Keratinocyte (primary cell): ENCODE measurements around the gene KLHL1. TPM values are rescaled to one million over a fixed set of nuclear protein-coding genes. Genes with fewer than 3 reads are reported as not detected.

ENCODE experiments used
- DNase-seq: peaks from one replicate; pipeline ENCODE4 v3.0.0-alpha.2; 2011; ENCODE audit warnings: low read depth, missing footprints, low spot score
- FAIRE-seq: peaks from 2 replicates; lab custom pipeline; 2011; peaks lifted over from hg19 to GRCh38; lab: Jason Lieb, UNC
- H2AFZ ChIP-seq: 2 replicates; pipeline ENCODE4 v1.6.0; 2012; ENCODE audit warnings: low read length, control low read depth, inconsistent platforms; ENCODE audit not compliant: control insufficient read depth
- H3K27ac ChIP-seq: 2 replicates; pipeline ENCODE4 v1.5.1; 2011; ENCODE audit warnings: low read length; ENCODE audit not compliant: control insufficient read depth, insufficient read depth
- H3K27me3 ChIP-seq: 3 replicates; pipeline ENCODE4 v1.6.0; 2011; ENCODE audit warnings: low read length; ENCODE audit not compliant: control insufficient read depth, insufficient read depth; ENCODE audit errors: extremely low read depth
- H3K36me3 ChIP-seq, 2 experiments: 2 replicates in 1 of 2; 3 replicates in 1 of 2; pipeline ENCODE4 v1.5.1; 2011; ENCODE audit warnings: low read length in 2 of 2, mild to moderate bottlenecking in 1 of 2; ENCODE audit not compliant: control insufficient read depth in 2 of 2, insufficient read depth in 2 of 2; ENCODE audit errors: extremely low read depth in 1 of 2
- H3K4me1 ChIP-seq: 3 replicates; pipeline ENCODE4 v1.5.1; 2011; ENCODE audit warnings: low read length; ENCODE audit not compliant: control insufficient read depth, insufficient read depth; ENCODE audit errors: extremely low read depth
- H3K4me2 ChIP-seq: 3 replicates; pipeline ENCODE4 v1.6.0; 2011; ENCODE audit warnings: low read depth, low read length; ENCODE audit not compliant: control insufficient read depth, insufficient read depth; ENCODE audit errors: extremely low read depth
- H3K4me3 ChIP-seq, 3 experiments: fragments of 200-600 bp in 1 of 3; sonication (generic) in 1 of 3; 2 replicates in 2 of 3; 3 replicates in 1 of 3; pipeline ENCODE4 v1.5.1; 2011 to 2016; ENCODE audit warnings: low read length in 3 of 3, mild to moderate bottlenecking in 3 of 3, control low read depth in 2 of 3, inconsistent platforms in 1 of 3, low read depth in 1 of 3, mixed read lengths in 1 of 3, mixed run types in 1 of 3, moderate library complexity in 1 of 3; ENCODE audit not compliant: control insufficient read depth in 2 of 3, insufficient read depth in 2 of 3; ENCODE audit errors: extremely low read depth in 1 of 3
- H3K79me2 ChIP-seq: 2 replicates; pipeline ENCODE4 v1.6.0; 2012; ENCODE audit warnings: low read length; ENCODE audit not compliant: control insufficient read depth, insufficient read depth
- H3K9ac ChIP-seq: 3 replicates; pipeline ENCODE4 v1.6.0; 2011; ENCODE audit warnings: low read length; ENCODE audit not compliant: control insufficient read depth, insufficient read depth; ENCODE audit errors: extremely low read depth
- H3K9me1 ChIP-seq: 3 replicates; pipeline ENCODE4 v1.6.0; 2011; ENCODE audit warnings: low read length; ENCODE audit not compliant: control insufficient read depth, insufficient read depth; ENCODE audit errors: extremely low read depth
- H3K9me3 ChIP-seq: 2 replicates; pipeline ENCODE4 v1.5.1; 2012; ENCODE audit warnings: low read depth, low read length; ENCODE audit not compliant: control insufficient read depth
- H4K20me1 ChIP-seq: 3 replicates; pipeline ENCODE4 v1.6.0; 2011; ENCODE audit warnings: low read length; ENCODE audit not compliant: control insufficient read depth, insufficient read depth; ENCODE audit errors: extremely low read depth
- CTCF ChIP-seq, 3 experiments: IDR thresholded peaks in 1 of 3; conservative IDR thresholded peaks in 1 of 3; optimal IDR thresholded peaks in 1 of 3; 2 replicates in 2 of 3; 3 replicates in 1 of 3; pipeline versions ENCODE3 to v1.5.1; 2011; ENCODE audit warnings: low read length in 3 of 3, mild to moderate bottlenecking in 3 of 3, moderate library complexity in 2 of 3, control low read depth in 1 of 3, inconsistent platforms in 1 of 3; ENCODE audit not compliant: insufficient read depth in 2 of 3; ENCODE audit errors: extremely low read depth in 1 of 3
- EZH2 ChIP-seq: IDR thresholded peaks from one replicate; pipeline ENCODE4 v1.6.1; 2012; ENCODE audit warnings: inconsistent platforms, mild to moderate bottlenecking, low read length, moderate library complexity
- dilution Hi-C: fragments of 300-500 bp; cut with MboI; formaldehyde crosslinking; loops from one replicate; pipeline ENCODE4 v1.7.0; 2020; ENCODE audit warnings: low sequenced_read_pairs; ENCODE audit not compliant: extremely low pct_ligation_motif_present
- polyA plus RNA-seq, 5 experiments: library from polyadenylated mRNA; depleted of rRNA in 3 of 5; stranded (reverse) in 3 of 5; stranded (forward) in 1 of 5; unstranded in 1 of 5; fragments of >200 nt; gene quantifications; 1 replicate in 1 of 5; 2 replicates in 3 of 5; 3 replicates in 1 of 5; pipeline versions ENCODE4 v1.2.1 to v1.2.3, GENCODE V29; 2011 to 2012; ENCODE audit warnings: missing spikeins in 2 of 5, low read depth in 1 of 5, low replicate concordance in 1 of 5

KLHL1 gene
- polyA plus RNA-seq, 1 donor (not counting 4 experiments of a cell fraction or from before 2014, with no cell fraction given) = not detected

- Histone ChIP-seq H3K79me2 (no peaks in the 10 kb centered on the region), H3K4me2 (no peak overlapping the region), H3K27me3 (no peaks in the 10 kb centered on the region), H3K9ac (no peak overlapping the region), H3K4me3 (no peak overlapping the region), H4K20me1 (no peaks in the 10 kb centered on the region), H2AFZ (no peak overlapping the region), H3K9me1 (no peaks in the 10 kb centered on the region), H3K36me3 (no peaks in the 10 kb centered on the region), H3K27ac (no peak overlapping the region), H3K4me1 (no peaks in the 10 kb centered on the region), H3K9me3 (no peaks in the 10 kb centered on the region)
- DNase-seq (no peak), FAIRE-seq (no peak)
- TF ChIP-seq EZH2 (no peak), CTCF (optimal IDR thresholded peaks at IDR 0.05 in 1 of 3, IDR thresholded peaks at IDR 0.05 in 1 of 3, conservative IDR thresholded peaks at IDR 0.05 in 1 of 3; ENCODE audit: extremely low read depth in 1 of 3, insufficient read depth in 2 of 3, low read length in 3 of 3) (no peak)
- dilution Hi-C loops = no loop called here
Measured at GRCh38 chr13:69776937-69777336, 331.3 kb downstream of the KLHL1 start.

GRCh38 chr13:69769608-69770007 lies 338.6 kb downstream of the KLHL1 start:
- Histone ChIP-seq H3K4me3 (no peak overlapping the region), H4K20me1 (no peaks in the 10 kb centered on the region), H3K9ac (no peak overlapping the region), H3K9me1 (no peaks in the 10 kb centered on the region), H3K9me3 (no peaks in the 10 kb centered on the region), H3K27ac (no peak overlapping the region), H3K4me1 (no peaks in the 10 kb centered on the region), H2AFZ (no peak overlapping the region), H3K36me3 (no peaks in the 10 kb centered on the region), H3K4me2 (no peak overlapping the region), H3K79me2 (no peaks in the 10 kb centered on the region), H3K27me3 (no peaks in the 10 kb centered on the region)
- FAIRE-seq = no peak
- no peak for DNase-seq
- dilution Hi-C loops = no loop called here
- no peak for TF ChIP-seq EZH2
- no peak for TF ChIP-seq CTCF (optimal IDR thresholded peaks at IDR 0.05 in 1 of 3, IDR thresholded peaks at IDR 0.05 in 1 of 3, conservative IDR thresholded peaks at IDR 0.05 in 1 of 3; ENCODE audit: extremely low read depth in 1 of 3, insufficient read depth in 2 of 3, low read length in 3 of 3)
